ENCODE results near the gene SHC3. TPM values are rescaled to one million over a fixed set of nuclear protein-coding genes. Genes with fewer than 3 reads are reported as not detected.

The SHC3 gene
- total RNA-seq, 2 experiments from 2014 or later, result not detected

GRCh38 chr9:89010526-89011111 lies 168.0 kb downstream of the SHC3 start:
- no peaks in the 10 kb centered on the region for H3K9me3 Mint-ChIP-seq
- H3K4me1 Mint-ChIP-seq (ENCODE audit: low read depth), result no peaks in the 10 kb centered on the region
- DNase-seq, result no peak
- no peaks in the 10 kb centered on the region for H3K36me3 Mint-ChIP-seq (ENCODE audit: low read depth)
- no peak for ATAC-seq
- no peak for TF ChIP-seq CTCF (IDR thresholded peaks at IDR 0.05)
- CTCF ChIA-PET, result interaction anchor here (1.0 kb wide), 1 partner anchor 9 kb away, joined by 5 read pairs; no protein-coding TSS in a partner anchor
- H3K27ac Mint-ChIP-seq, result no peak overlapping the region
- no peaks in the 10 kb centered on the region for H3K27me3 Mint-ChIP-seq
- POLR2A ChIA-PET, result no interaction called here
- no peak overlapping the region for H3K4me3 Mint-ChIP-seq
- intact Hi-C loops (cut with micrococcal nuclease), result no loop called here

DNA sequence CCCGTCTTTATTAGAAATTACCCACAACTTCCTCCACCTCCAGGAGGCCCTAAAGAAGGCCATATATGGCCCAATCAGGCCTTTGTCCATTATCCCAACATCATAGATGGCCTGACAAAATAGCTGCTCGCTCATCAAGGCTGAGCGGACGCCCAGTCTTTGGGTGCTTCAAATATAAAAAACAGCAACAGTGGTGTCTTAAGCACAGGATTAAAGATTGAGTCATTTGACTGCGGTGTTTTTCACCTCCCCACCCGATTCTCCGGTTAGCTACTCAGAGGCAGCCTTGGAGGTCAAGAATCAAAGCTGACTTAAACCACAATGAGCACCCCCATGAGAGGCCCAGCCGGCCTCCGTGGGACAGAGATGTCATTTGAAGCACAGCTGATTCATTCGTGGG lies 168.6 kb downstream of the SHC3 start:
- Mint-ChIP-seq H3K9me3 (no peaks in the 10 kb centered on the region), H3K36me3 (ENCODE audit: low read depth) (no peaks in the 10 kb centered on the region), H3K4me1 (ENCODE audit: low read depth) (no peaks in the 10 kb centered on the region), H3K4me3 (no peak overlapping the region), H3K27ac (no peak overlapping the region), H3K27me3 (no peaks in the 10 kb centered on the region)
- DNase-seq, result no peak
- CTCF ChIA-PET, result interaction anchor here (0.5 kb wide), 1 partner anchor 415 kb away, joined by 3 read pairs; no protein-coding TSS in a partner anchor
- no peak for ATAC-seq
- POLR2A ChIA-PET, result no interaction called here
- intact Hi-C loops (cut with micrococcal nuclease), result no loop called here
- TF ChIP-seq CTCF (IDR thresholded peaks at IDR 0.05), result no peak

GRCh38 chr9:89009546-89009840 lies 169.1 kb downstream of the SHC3 start:
- DNase-seq (no peak), ATAC-seq (no peak)
- Mint-ChIP-seq H3K4me3 (no peak overlapping the region), H3K4me1 (ENCODE audit: low read depth) (no peaks in the 10 kb centered on the region), H3K27me3 (no peaks in the 10 kb centered on the region), H3K36me3 (ENCODE audit: low read depth) (no peaks in the 10 kb centered on the region), H3K27ac (no peak overlapping the region), H3K9me3 (no peaks in the 10 kb centered on the region)
- ChIA-PET CTCF (no interaction called here), POLR2A (no interaction called here)
- intact Hi-C loops (cut with micrococcal nuclease), result no loop called here
- TF ChIP-seq CTCF (IDR thresholded peaks at IDR 0.05), result no peak

GRCh38 chr9:89008744-89009545 lies 169.7 kb downstream of the SHC3 start:
- no peaks in the 10 kb centered on the region for H3K36me3 Mint-ChIP-seq (ENCODE audit: low read depth)
- CTCF ChIA-PET, result no interaction called here
- intact Hi-C loops (cut with micrococcal nuclease), result no loop called here

More at GRCh38 chr9:89008744-89009545, 169.7 kb downstream of the SHC3 start:
- POLR2A ChIA-PET, result no interaction called here
- Mint-ChIP-seq H3K9me3 (no peaks in the 10 kb centered on the region), H3K27me3 (no peaks in the 10 kb centered on the region), H3K4me3 (no peak overlapping the region), H3K4me1 (ENCODE audit: low read depth) (no peaks in the 10 kb centered on the region), H3K27ac (no peak overlapping the region)
- TF ChIP-seq CTCF (IDR thresholded peaks at IDR 0.05), result no peak
- DNase-seq (no peak), ATAC-seq (no peak)

Measured in activated CD8-positive, alpha-beta T cell treated with anti-CD3 and anti-CD28 coated beads for 36 hours (primary cell).